GM19324 (cell line): ENCODE data around the gene SLC47A1.

Experiments
- ATAC-seq: cut with Tn5 transposase; IDR thresholded peaks from one replicate; pipeline ENCODE4 v1.9.1; 2021; ENCODE audit warnings: mild to moderate bottlenecking, moderate library complexity; ENCODE audit not compliant: unreplicated experiment, low FRiP score

The SLC47A1 gene

DNA sequence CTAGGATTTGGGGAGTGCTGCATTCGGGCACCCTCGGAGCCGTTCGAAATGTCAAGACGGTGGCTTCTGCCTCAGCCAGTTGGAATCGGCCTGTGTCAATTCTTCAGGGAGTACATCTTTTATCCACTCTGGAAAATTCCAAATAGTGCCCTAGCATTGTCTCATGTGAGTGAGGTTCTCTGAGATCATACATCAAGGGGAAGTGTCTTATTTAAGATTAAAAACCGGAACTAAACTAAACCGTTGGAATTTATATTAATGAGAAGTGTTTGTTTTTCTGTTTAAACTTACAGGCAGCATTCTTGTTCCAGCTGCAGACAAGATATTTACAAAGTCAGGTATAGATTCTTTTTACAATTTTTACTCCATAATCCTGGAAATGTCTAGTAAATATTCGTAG lies 56.8 kb downstream of the SLC47A1 start:
- no peak for ATAC-seq

DNA sequence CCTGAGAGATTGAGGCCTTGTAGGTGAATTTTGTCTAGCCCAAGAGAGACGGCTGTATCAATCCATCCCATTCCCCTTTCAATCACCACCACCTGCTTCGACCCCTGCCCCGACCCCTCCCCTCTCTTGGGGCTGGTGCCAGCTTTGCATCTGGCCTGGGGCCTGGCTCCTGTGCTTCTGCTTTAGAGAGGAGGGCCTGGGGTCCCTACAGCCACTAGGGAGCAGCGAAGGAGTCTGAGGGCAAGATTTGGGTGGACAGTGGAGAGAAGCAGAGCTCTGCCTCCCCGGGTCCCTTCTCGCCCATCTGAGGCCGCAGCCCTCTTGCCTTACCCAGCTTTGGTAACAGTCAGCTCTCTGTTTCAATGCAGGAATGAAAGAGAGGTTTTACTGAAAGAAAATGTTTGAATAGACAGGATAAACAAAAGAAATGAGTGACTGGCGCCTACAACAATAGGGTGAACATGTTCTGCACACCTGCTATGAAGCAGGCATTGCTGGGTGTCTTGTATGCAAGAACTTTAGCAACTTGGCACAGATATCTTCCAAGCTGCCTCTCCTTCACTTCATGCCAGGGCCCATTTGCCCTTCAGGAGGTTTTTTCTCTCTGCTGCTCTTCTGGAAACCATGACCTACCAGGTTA lies 57.4 kb downstream of the SLC47A1 start:
- ATAC-seq, result no peak

DNA sequence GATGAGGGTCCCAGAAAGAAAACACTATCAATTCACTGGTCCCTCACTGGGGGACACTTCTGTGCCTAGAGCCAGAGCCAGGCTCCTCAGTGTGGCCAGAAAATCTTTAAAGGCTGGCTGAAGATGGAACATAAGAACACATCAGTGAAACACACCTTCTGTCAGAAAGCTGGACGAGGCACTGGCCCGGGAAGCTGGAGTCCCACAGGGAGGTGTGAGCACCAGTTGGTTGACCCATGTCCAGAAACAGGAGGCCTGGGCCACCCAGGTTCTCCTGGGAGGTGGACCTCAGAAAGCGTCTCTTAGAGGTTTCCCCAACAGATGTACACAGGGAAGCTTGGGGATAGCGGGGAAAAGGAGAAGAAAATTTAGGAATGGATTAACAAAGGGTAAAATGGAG lies 58.7 kb downstream of the SLC47A1 start:
- no peak for ATAC-seq

DNA sequence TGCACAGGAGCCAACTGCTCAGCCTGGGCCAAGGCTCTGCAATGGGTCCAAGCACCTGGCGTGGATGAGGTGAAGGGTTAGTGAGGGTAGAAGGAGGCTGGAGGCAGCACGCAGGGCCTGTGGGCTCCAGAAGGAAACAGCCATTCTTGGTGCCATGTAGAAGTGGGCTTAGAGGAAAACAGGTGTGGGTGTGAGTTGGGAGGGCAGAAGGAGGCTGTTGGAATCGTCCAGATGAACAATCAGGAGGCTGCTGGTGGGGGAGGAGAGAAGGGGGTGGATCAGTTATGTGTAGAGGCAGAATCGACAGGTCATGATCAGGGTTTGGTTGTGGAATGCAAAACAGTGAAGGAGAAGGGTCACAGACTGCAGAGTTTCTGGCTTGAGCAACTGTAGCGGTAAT lies 63.2 kb downstream of the SLC47A1 start:
- no peak for ATAC-seq

DNA sequence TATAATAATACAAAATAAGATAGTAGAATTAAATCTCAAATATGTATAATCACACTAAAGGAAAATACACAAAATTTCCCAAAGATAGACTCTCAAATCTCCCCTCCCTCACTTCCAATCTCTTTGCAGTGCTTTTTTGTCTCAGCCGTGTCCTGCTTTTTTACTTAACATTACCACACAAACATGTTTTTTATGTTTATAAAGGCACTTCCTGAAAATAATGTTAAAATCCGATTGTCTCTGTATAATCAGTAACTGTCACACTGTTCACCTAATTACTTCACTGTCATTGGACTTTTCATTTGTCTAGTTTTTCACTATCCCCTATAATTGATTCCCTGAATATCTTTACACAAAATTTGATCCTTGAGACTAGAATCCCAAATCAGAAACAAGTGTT lies 76.7 kb downstream of the SLC47A1 start:
- no peak for ATAC-seq

DNA sequence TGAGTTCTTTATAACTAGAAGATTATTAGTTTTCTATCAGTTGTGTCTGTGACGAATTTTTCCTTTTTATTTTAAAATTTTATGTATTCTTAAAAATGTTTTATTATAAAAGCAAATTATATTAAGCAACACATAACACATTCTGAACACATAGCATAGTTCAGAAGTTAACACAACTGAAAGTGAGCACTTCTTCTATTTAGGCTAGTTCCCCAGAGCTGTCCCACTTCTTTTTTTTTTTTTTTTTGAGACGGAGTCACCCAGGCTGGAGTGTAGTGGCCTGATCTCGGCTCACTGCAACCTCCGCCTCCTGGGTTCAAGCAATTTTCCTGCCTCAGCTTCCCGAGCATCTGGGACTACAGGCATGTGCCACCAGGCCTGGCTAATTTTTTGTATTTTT lies 77.2 kb downstream of the SLC47A1 start:
- ATAC-seq, result no peak

DNA sequence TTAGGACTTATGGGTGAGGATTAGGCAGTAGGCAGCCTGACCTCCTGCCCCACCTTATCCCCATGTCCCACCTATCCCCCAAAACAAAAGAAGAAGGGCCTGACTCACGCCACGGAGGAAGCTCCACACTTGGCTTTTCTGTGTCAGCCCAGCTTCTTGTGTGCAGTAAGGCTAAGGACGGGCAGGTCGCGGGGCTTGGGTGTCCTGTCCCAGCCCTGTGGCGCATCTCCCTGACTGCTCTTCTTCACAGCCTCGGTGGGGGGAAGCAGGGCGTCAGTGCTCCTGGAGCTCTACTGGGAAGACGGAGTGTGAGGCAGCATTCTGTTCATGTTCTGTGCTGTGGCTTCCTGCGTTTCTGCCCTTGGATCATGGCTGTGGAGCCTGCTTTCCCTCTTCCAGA lies 80.3 kb downstream of the SLC47A1 start:
- no peak for ATAC-seq

DNA sequence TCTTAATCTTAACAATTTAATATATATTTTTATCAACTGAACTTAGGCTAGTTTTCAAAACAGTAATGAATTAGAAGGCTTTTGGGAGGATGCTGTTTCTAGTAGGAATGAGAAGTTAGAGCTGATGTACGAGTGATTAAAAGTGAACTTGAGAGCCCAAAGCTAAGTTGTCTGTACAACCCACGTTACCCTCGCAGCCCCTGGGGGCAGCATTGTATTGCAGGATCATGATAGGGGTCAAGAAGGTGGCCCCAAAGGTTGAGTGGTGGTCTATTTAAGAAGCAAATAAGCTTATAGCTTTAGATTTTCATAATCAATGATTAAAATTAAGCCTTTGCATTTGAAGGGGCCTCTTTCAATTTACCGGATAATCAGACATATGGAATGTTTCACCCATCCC lies 81.2 kb downstream of the SLC47A1 start:
- no peak for ATAC-seq

DNA sequence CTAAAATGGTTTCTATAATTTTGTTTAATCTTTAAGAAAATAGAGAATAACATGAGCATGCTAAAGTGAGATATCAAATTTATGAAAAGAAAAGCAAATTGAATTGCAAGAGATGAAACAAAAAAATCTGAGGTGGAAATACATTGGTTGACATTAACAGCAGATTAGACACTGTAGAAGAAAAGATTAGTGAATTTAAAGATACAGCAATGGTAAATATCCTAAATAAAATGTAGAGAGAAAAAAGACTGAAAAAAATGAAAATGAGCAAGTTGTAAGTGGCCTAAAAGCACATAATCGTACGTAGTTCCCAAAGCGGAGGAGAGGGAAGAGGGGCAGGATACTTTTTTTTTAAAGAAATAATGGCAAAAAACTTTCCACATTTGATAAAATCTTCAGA lies 84.4 kb downstream of the SLC47A1 start:
- no peak for ATAC-seq

DNA sequence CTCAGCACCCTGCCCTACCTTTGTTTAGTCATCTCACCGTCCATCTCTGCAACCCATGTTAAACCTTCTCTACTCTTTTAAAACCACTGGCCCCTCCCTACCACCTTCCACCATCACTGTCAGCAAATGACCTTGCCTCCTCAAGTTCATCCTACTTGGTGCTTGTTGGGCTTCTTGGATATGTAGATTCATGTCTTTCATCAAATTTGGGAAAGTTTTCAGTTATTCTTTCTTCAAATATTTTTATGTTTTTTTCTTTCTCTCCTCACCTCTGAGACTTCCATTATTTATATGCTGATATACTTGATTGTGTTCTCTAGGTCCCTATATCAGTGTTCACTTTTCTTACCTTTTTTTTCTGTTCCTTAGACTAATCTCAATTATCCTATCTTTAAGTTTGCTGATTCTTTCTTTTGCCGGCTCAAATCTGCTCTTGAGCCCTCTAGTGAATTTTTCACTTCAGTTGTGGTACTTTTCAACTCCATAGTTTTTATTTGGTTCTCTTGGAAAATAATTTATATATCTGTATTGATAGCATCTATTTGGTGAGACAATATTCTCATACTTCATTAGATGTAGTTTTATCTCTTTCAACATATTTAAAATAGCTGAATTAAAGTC lies 86.2 kb downstream of the SLC47A1 start:
- ATAC-seq, result no peak

DNA sequence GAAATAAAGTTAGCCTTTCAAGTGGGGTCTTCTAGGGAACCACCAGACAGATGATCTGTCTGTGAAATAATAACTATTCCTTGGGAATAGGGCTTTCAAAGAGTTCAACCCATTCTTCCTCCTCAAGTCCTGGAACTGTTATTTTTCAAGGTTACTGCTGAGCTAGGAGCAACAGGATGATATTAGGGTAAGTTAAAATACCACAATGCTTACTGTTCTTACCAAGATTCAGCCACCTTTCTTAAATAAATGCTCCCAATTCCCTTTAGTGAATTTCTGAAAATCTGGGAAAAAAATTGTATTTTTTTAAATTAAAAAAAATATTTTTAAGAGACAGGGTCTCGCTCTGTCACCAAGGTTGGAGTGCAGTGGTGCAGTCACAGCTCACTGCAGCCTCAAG lies 88.0 kb downstream of the SLC47A1 start:
- ATAC-seq, result no peak

DNA sequence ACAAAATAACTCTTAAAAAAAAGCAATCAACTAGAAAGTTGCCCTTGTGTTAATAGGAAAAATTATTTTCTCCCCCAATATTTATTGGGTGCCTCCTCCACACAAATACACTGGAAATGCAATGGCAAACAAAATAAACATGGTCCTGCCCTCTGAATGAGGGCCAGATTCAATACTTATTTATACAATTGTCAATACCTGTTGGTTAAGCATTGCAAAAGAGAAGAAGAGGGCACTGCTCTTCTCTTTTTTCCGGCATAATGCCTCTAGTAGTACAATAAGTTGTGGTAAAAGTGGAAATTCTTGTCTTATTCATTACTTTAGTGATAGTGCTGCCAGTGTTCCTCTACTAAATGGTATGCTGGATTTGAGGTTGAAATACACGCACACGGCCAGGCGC lies 92.4 kb downstream of the SLC47A1 start:
- ATAC-seq, result no peak
